Testis (tissue), 2 donors: ENCODE data around the gene MAML3.

Experiments used
- POLR2A ChIP-seq: fragments of 450-650 bp; IDR thresholded peaks from one replicate; pipeline ENCODE4 v1.6.1; 2017; ENCODE audit warnings: antibody characterized with exemption, mild to moderate bottlenecking, moderate library complexity
- TF ChIP-seq, protein P1 (sequence below), 3 experiments: fragments of 450-650 bp in 2 of 3; fragments of 200-600 bp in 1 of 3; sonication (generic) in 1 of 3; IDR thresholded peaks; one replicate each; pipeline ENCODE4 v1.5.1; 2016 to 2019; ENCODE audit warnings: antibody characterized with exemption in 3 of 3, mild to moderate bottlenecking in 2 of 3, moderate library complexity in 1 of 3

DNA sequence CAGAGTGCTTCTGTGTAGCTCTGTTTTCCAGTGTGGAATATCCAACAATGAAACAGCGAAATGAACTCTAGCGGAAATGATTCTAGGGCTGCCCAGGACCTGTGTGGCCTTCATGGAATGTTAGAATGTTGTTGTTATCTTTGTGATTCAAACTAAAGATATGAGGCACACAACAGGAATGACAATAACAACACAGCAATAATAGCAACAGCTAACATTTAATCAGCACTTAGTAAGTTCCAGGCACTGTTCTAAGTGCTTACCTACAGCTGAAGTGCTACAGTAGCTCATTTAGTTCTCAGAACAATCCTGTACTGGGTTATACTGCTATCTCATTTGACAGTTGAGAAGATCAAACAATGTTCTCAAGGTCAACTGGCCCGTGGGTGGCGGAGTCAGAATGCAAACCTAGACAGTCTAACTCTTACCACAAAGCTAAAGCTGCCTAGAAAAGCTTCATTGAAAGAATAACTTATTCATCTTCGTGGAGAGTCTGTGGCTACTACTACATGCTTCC, 63.7 kb downstream of the MAML3 start:
- TF ChIP-seq, protein P1, sequence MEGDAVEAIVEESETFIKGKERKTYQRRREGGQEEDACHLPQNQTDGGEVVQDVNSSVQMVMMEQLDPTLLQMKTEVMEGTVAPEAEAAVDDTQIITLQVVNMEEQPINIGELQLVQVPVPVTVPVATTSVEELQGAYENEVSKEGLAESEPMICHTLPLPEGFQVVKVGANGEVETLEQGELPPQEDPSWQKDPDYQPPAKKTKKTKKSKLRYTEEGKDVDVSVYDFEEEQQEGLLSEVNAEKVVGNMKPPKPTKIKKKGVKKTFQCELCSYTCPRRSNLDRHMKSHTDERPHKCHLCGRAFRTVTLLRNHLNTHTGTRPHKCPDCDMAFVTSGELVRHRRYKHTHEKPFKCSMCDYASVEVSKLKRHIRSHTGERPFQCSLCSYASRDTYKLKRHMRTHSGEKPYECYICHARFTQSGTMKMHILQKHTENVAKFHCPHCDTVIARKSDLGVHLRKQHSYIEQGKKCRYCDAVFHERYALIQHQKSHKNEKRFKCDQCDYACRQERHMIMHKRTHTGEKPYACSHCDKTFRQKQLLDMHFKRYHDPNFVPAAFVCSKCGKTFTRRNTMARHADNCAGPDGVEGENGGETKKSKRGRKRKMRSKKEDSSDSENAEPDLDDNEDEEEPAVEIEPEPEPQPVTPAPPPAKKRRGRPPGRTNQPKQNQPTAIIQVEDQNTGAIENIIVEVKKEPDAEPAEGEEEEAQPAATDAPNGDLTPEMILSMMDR (IDR thresholded peaks at IDR 0.05): no peak
- TF ChIP-seq POLR2A: no peak
